ENCODE results near the gene PIM1. TPM values are rescaled to one million over a fixed set of nuclear protein-coding genes. Genes with fewer than 3 reads are reported as not detected.

PIM1 gene
- total RNA-seq, 1 experiment from 2014 or later = 8.9 TPM

DNA sequence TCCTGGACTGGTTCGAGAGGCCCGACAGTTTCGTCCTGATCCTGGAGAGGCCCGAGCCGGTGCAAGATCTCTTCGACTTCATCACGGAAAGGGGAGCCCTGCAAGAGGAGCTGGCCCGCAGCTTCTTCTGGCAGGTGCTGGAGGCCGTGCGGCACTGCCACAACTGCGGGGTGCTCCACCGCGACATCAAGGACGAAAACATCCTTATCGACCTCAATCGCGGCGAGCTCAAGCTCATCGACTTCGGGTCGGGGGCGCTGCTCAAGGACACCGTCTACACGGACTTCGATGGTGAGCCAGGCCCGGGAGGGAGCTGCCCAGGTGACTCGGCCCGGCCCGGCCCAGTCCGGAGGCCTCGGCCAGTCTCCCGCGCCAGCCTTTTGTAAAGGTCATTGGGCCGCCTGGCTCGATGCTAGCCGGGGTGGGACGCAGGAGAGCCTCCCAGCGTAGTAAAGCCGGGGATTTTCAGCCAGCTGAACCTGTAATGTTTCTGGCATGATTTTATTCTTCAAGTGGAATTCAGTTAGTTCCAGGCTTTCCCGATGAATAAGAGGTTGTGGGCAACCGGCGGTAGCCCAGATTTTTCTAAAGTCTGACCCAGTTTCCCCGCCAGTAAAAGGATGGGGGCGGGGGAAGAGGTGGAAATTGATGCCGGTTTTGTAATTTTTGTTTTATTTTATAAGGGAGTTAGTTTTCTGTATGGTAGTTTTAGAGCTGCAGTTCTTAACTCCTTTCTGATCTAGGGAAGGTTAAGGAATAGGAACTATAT lies 1.4 kb downstream of the PIM1 start:
- H3K9me3 ChIP-seq (ENCODE audit: low read depth, low read length, poor library complexity, severe bottlenecking) = no peaks in the 10 kb centered on the region
- peak overlapping the region; percentile 64 for H3K4me3 ChIP-seq (ENCODE audit: low read depth, low read length, poor library complexity, severe bottlenecking)
- no peak overlapping the region for H3K27ac ChIP-seq (ENCODE audit: low read depth, low read length, poor library complexity, severe bottlenecking)
- no TSS peak for BruUV-seq (replicated peaks)
- DNase-seq (ENCODE audit: low spot score) = peak; percentile 30
- intact Hi-C loops (cut with micrococcal nuclease; ENCODE audit: unreplicated experiment) = loop anchor here (1.0 to 10.0 kb wide), 2 partner anchors 112 to 287 kb away; partner anchors contain the start of gene C6orf89
- CTCF ChIA-PET = interaction anchor here (0.6 to 5.4 kb wide), 11 partner anchors 39 to 194 kb away, joined by 3 to 38 read pairs (median 4); no protein-coding TSS in a partner anchor
- H3K36me3 ChIP-seq (ENCODE audit: insufficient read depth, low read length, poor library complexity, severe bottlenecking) = peaks cover 31% of the 10 kb centered on the region
- H3K27me3 ChIP-seq (replicated peaks; ENCODE audit: insufficient read depth, low read depth, low read length, poor library complexity) = no peaks in the 10 kb centered on the region
- POLR2A ChIA-PET (ENCODE audit: low non-redundant PET) = no interaction called here
- no peak for TF ChIP-seq EZH2 (IDR thresholded peaks at IDR 0.05; ENCODE audit: borderline replicate concordance, low read depth, low read length, poor library complexity, severe bottlenecking)
- TF ChIP-seq CTCF (conservative IDR thresholded peaks at IDR 0.05; ENCODE audit: low read depth, low read length) = no peak
- H3K4me1 ChIP-seq (ENCODE audit: insufficient read depth, low read length, poor library complexity, severe bottlenecking) = peaks cover 8% of the 10 kb centered on the region

DNA sequence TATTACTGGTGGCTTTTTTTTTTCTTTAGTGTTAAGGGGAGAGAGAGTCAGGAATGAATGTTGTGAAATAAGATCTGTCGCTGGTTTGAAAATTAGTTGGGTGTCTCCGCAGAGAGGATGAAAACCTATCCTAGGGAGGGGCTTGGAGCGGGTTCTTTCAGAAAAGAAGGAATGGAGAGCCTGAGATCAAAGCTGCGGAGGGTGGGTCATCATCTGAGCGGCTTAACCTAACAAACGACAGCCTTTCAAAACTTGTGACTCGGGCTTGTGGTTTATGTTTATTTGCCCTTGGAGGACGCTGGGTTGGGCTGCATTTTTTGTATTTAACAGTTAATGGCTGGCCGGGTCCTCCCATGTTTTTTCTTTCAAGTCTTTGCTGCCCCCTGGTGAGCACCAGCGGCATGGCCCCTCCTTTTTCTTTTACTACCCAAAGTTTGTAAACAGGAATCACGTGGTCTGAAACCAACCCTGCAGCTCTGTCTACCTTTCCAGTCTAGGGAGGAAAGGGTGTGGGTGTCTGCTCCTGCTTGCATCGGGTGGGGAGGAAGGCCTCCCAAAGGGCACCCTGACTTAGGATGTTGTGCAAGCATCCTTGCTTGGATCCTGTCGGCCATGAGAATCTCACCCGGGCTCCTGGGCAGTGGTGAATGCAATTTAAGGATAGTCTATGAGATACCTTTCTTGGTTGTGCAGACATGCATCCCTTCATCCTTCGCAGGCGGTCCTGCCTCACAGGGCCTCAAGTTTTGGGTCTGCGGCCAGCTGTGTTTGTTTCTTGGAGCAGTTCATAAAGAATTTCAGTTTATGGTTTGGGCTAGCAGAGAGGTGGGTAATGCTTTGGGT lies 2.2 kb downstream of the PIM1 start:
- H3K36me3 ChIP-seq (ENCODE audit: insufficient read depth, low read length, poor library complexity, severe bottlenecking) = peaks cover 31% of the 10 kb centered on the region
- BruUV-seq (replicated peaks) = TSS peak; percentile 46
- no peaks in the 10 kb centered on the region for H3K9me3 ChIP-seq (ENCODE audit: low read depth, low read length, poor library complexity, severe bottlenecking)
- no peak overlapping the region for H3K27ac ChIP-seq (ENCODE audit: low read depth, low read length, poor library complexity, severe bottlenecking)
- POLR2A ChIA-PET (ENCODE audit: low non-redundant PET) = no interaction called here
- peak overlapping the region; percentile 64 for H3K4me3 ChIP-seq (ENCODE audit: low read depth, low read length, poor library complexity, severe bottlenecking)
- intact Hi-C loops (cut with micrococcal nuclease; ENCODE audit: unreplicated experiment) = loop anchor here (1.0 to 10.0 kb wide), 4 partner anchors 113 to 287 kb away; partner anchors contain the start of gene C6orf89
- no peaks in the 10 kb centered on the region for H3K27me3 ChIP-seq (replicated peaks; ENCODE audit: insufficient read depth, low read depth, low read length, poor library complexity)
- no peak for TF ChIP-seq EZH2 (IDR thresholded peaks at IDR 0.05; ENCODE audit: borderline replicate concordance, low read depth, low read length, poor library complexity, severe bottlenecking)
- TF ChIP-seq CTCF (conservative IDR thresholded peaks at IDR 0.05; ENCODE audit: low read depth, low read length) = peak; percentile 95
- peak; percentile 91 for DNase-seq (ENCODE audit: low spot score)
- CTCF ChIA-PET = interaction anchor here (1.2 to 5.4 kb wide), 5 partner anchors 50 to 153 kb away, joined by 3 to 38 read pairs (median 7); no protein-coding TSS in a partner anchor
- peaks cover 8% of the 10 kb centered on the region for H3K4me1 ChIP-seq (ENCODE audit: insufficient read depth, low read length, poor library complexity, severe bottlenecking)

- POLR2A ChIA-PET (ENCODE audit: low non-redundant PET) = no interaction called here
- peaks cover 31% of the 10 kb centered on the region for H3K36me3 ChIP-seq (ENCODE audit: insufficient read depth, low read length, poor library complexity, severe bottlenecking)
- H3K4me1 ChIP-seq (ENCODE audit: insufficient read depth, low read length, poor library complexity, severe bottlenecking) = peaks cover 8% of the 10 kb centered on the region
- TF ChIP-seq EZH2 (IDR thresholded peaks at IDR 0.05; ENCODE audit: borderline replicate concordance, low read depth, low read length, poor library complexity, severe bottlenecking) = no peak
- no peak for TF ChIP-seq CTCF (conservative IDR thresholded peaks at IDR 0.05; ENCODE audit: low read depth, low read length)
- BruUV-seq (replicated peaks) = no TSS peak
- no peak for DNase-seq (ENCODE audit: low spot score)
- no peak overlapping the region for H3K4me3 ChIP-seq (ENCODE audit: low read depth, low read length, poor library complexity, severe bottlenecking)
- CTCF ChIA-PET = interaction anchor here (2.3 to 5.4 kb wide), 2 partner anchors 122 to 154 kb away, joined by 17 to 38 read pairs; no protein-coding TSS in a partner anchor
- intact Hi-C loops (cut with micrococcal nuclease; ENCODE audit: unreplicated experiment) = loop anchor here (1.0 to 10.0 kb wide), 3 partner anchors 122 to 288 kb away; partner anchors contain the start of gene C6orf89
- H3K27me3 ChIP-seq (replicated peaks; ENCODE audit: insufficient read depth, low read depth, low read length, poor library complexity) = no peaks in the 10 kb centered on the region
- no peak overlapping the region for H3K27ac ChIP-seq (ENCODE audit: low read depth, low read length, poor library complexity, severe bottlenecking)
- H3K9me3 ChIP-seq (ENCODE audit: low read depth, low read length, poor library complexity, severe bottlenecking) = no peaks in the 10 kb centered on the region
Measured at GRCh38 chr6:37172912-37173492, 3.0 kb downstream of the PIM1 start.

All from A673 (cell line).